SU-DHL-6 (cell line): Measurements from ENCODE around the gene TANC1.

Source experiments
- H2AFZ ChIP-seq: fragments of 200-600 bp; sonication (generic); 2 replicates; pipeline ENCODE4 v1.6.1; 2014; ENCODE audit warnings: low read depth, mild to moderate bottlenecking, moderate library complexity, mixed read lengths, antibody characterized with exemption, low read length; ENCODE audit not compliant: severe bottlenecking
- H3F3A ChIP-seq: fragments of 200-600 bp; shearing (Covaris generic); 2 replicates; pipeline ENCODE4 v1.6.0; 2016; ENCODE audit warnings: antibody characterized with exemption, mild to moderate bottlenecking; ENCODE audit not compliant: insufficient read depth
- H3K27ac ChIP-seq: fragments of 200-600 bp; sonication (generic); 2 replicates; pipeline ENCODE4 v1.5.1; 2016; ENCODE audit warnings: low read depth, mild to moderate bottlenecking, low read length, moderate library complexity, mixed read lengths
- H3K27me3 ChIP-seq: fragments of 200-600 bp; sonication (generic), shearing (Covaris generic); 2 replicates; pipeline ENCODE4 v1.6.0; 2014; ENCODE audit warnings: mild to moderate bottlenecking, low read length
- H3K36me3 ChIP-seq: fragments of 200-600 bp; sonication (generic); 2 replicates; pipeline ENCODE4 v1.6.1; 2014; ENCODE audit warnings: mild to moderate bottlenecking, low read length, mixed read lengths
- H3K4me2 ChIP-seq: fragments of 300-600, 200-600 bp; shearing (Covaris generic), sonication (generic); 2 replicates; pipeline ENCODE4 v1.6.0; 2014; ENCODE audit warnings: low read length, low read depth, mild to moderate bottlenecking; ENCODE audit not compliant: poor library complexity, severe bottlenecking
- H3K4me3 ChIP-seq: fragments of 200-600 bp; sonication (generic); 2 replicates; pipeline ENCODE4 v1.5.1; 2014; ENCODE audit warnings: antibody characterized with exemption, low read length, mild to moderate bottlenecking, mixed read lengths; ENCODE audit not compliant: insufficient read depth, poor library complexity, severe bottlenecking
- H3K79me2 ChIP-seq: fragments of 200-600 bp; sonication (generic); 2 replicates; pipeline ENCODE4 v1.6.1; 2014; ENCODE audit warnings: mild to moderate bottlenecking, low read length, moderate library complexity; ENCODE audit not compliant: insufficient read depth
- H3K9ac ChIP-seq: fragments of 200-600 bp; sonication (generic); 2 replicates; pipeline ENCODE4 v1.7.0; 2014; ENCODE audit warnings: mild to moderate bottlenecking, low read length
- H3K9me2 ChIP-seq: fragments of 200-600 bp; sonication (generic); replicated peaks from 2 replicates; pipeline ENCODE4 v1.6.1; 2014; ENCODE audit warnings: low read length; ENCODE audit not compliant: insufficient read depth
- H3K9me3 ChIP-seq: fragments of 200-600 bp; sonication (generic); 2 replicates; pipeline ENCODE4 v1.6.1; 2014; ENCODE audit warnings: low read length, mixed read lengths; ENCODE audit not compliant: insufficient read depth
- H4K20me1 ChIP-seq: fragments of 200-600 bp; sonication (generic); 2 replicates; pipeline ENCODE4 v1.6.1; 2014; ENCODE audit warnings: low read depth, mild to moderate bottlenecking, antibody characterized with exemption, low read length, moderate library complexity, mixed read lengths
- CTCF ChIP-seq: fragments of 200-600 bp; sonication (generic); IDR thresholded peaks from one replicate; pipeline ENCODE4 v1.5.1; 2017; ENCODE audit warnings: antibody characterized with exemption, mild to moderate bottlenecking, low read length, moderate library complexity; ENCODE audit not compliant: insufficient read depth, poor library complexity, severe bottlenecking
- EZH2phosphoT487 ChIP-seq: fragments of 200-600 bp; sonication (generic), shearing (Covaris generic); conservative IDR thresholded peaks from 2 replicates; pipeline ENCODE4 v1.6.1; 2018; ENCODE audit warnings: mild to moderate bottlenecking, antibody characterized with exemption, low read length, moderate library complexity, mixed read lengths

The TANC1 gene

GRCh38 chr2:159091381-159091780 lies 122.9 kb downstream of the TANC1 start:
- Histone ChIP-seq H3K27ac (no peak overlapping the region), H3K9me3 (no peaks in the 10 kb centered on the region), H3K79me2 (no peaks in the 10 kb centered on the region), H3K9ac (no peak overlapping the region), H3F3A (no peaks in the 10 kb centered on the region), H4K20me1 (no peaks in the 10 kb centered on the region), H3K36me3 (no peaks in the 10 kb centered on the region), H3K4me2 (no peak overlapping the region), H3K9me2 (no peaks in the 10 kb centered on the region), H2AFZ (no peak overlapping the region), H3K27me3 (no peaks in the 10 kb centered on the region), H3K4me3 (no peak overlapping the region)
- TF ChIP-seq CTCF (no peak), EZH2phosphoT487 (no peak)

- no peak for TF ChIP-seq CTCF
- TF ChIP-seq EZH2phosphoT487: no peak
- Histone ChIP-seq H2AFZ (no peak overlapping the region), H3K9ac (no peak overlapping the region), H4K20me1 (no peaks in the 10 kb centered on the region), H3K9me2 (no peaks in the 10 kb centered on the region), H3K79me2 (no peaks in the 10 kb centered on the region), H3K9me3 (no peaks in the 10 kb centered on the region), H3K27me3 (no peaks in the 10 kb centered on the region), H3K27ac (no peak overlapping the region), H3K4me2 (no peak overlapping the region), H3K4me3 (no peak overlapping the region), H3K36me3 (no peaks in the 10 kb centered on the region), H3F3A (no peaks in the 10 kb centered on the region)
These were observed 123.5 kb downstream of the TANC1 start for GRCh38 chr2:159091976-159092375.

GRCh38 chr2:159093497-159093896 lies 125.1 kb downstream of the TANC1 start:
- Histone ChIP-seq H3K9me3 (no peaks in the 10 kb centered on the region), H4K20me1 (no peaks in the 10 kb centered on the region), H3K36me3 (no peaks in the 10 kb centered on the region), H3K27ac (no peak overlapping the region), H3F3A (no peaks in the 10 kb centered on the region), H3K4me2 (no peak overlapping the region), H3K4me3 (no peak overlapping the region), H3K9ac (no peak overlapping the region), H3K79me2 (no peaks in the 10 kb centered on the region), H3K9me2 (no peaks in the 10 kb centered on the region), H3K27me3 (no peaks in the 10 kb centered on the region), H2AFZ (no peak overlapping the region)
- no peak for TF ChIP-seq EZH2phosphoT487

GRCh38 chr2:159094173-159094737 lies 125.8 kb downstream of the TANC1 start:
- TF ChIP-seq EZH2phosphoT487: no peak
- TF ChIP-seq CTCF: no peak
- Histone ChIP-seq H3K9me3 (no peaks in the 10 kb centered on the region), H3K27me3 (no peaks in the 10 kb centered on the region), H3K36me3 (no peaks in the 10 kb centered on the region), H3K27ac (no peak overlapping the region), H4K20me1 (no peaks in the 10 kb centered on the region), H3K4me3 (no peak overlapping the region), H3K9me2 (no peaks in the 10 kb centered on the region), H3K9ac (no peak overlapping the region), H3F3A (no peaks in the 10 kb centered on the region), H3K79me2 (no peaks in the 10 kb centered on the region), H3K4me2 (no peak overlapping the region), H2AFZ (no peak overlapping the region)
